Stromal cell of bone marrow (primary cell): ENCODE measurements around the gene C9orf50.
A peak's percentile ranks its signal among the peaks of the same experiment; 100 is the strongest.
"Not testable (repeated sequence)": the region's sequence is repeated elsewhere in the genome, so short reads cannot be mapped to it uniquely, and the experiment has no call there.

Experiments
- DNase-seq: peaks from one replicate; pipeline ENCODE4 v3.0.0-alpha.2; 2012; ENCODE audit warnings: low read depth

The C9orf50 gene, protein sequence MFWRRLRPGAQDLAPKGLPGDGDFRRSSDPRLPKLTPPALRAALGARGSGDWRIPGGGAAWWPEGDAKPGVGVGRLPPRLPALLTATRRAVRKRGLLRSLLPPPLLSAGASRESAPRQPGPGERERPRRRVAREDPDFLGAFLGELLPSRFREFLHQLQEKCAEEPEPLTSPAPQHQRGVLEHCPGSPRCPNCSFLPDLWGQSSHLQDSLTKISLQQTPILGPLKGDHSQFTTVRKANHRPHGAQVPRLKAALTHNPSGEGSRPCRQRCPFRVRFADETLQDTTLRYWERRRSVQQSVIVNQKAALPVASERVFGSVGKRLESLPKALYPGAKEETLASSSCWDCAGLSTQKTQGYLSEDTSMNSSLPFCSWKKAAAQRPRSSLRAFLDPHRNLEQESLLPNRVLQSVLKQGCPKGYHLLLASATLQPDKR

DNA sequence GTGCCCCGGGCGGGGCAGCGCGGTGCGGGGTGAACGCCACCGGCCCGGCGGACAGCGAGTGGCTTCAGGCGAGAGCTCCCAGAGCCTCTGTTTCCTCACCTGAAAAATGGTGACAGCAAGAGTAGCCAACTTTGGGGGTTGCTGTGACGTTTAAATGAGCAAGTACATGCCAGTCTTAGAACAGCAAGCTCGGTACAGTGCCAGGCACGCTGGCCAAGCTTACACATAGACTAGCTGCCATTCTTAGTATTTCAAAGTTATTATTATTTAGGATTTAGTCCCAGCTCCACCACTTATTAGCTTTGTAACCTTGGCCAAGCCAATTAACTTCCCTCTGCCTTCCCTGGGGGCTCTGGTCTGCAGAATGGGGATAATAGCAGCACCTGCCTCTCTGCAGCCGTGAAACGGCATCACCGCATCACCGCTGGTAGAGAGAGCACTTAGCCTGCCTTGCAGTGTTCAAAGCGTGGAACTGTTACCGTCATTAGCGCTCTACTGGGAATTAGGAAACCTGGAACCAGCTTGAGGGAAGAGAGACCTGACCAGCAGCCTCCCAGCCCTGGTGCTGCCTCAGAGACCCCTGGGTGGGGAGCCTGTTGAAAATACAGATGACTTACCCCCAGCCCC lies at the start of gene C9orf50:
C9orf50 (minus strand) TSS at position 433 of the 627 bp plus-strand sequence. CDS start 527 bp downstream, outside the sequence.
- DNase-seq, result no peak

DNA sequence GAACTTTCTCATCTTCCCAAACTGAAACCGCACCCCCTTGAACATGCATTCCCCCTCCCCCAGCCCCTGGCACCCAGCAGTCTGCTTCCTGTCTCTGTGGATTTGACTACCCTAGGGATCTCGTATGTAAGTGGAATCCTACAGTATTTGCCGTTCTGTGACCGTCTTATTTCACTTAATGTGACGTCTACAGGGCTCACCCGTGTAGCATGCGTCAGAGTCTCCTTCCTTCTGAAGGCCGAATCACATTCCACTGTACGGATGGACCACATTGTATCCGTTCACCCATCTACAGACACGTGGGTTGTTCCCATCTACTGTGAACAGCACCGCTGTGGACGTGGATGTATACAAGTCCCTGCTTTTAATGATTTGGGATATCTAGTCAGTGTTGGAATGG lies 49.0 kb upstream of the C9orf50 start:
- DNase-seq, result no peak

DNA sequence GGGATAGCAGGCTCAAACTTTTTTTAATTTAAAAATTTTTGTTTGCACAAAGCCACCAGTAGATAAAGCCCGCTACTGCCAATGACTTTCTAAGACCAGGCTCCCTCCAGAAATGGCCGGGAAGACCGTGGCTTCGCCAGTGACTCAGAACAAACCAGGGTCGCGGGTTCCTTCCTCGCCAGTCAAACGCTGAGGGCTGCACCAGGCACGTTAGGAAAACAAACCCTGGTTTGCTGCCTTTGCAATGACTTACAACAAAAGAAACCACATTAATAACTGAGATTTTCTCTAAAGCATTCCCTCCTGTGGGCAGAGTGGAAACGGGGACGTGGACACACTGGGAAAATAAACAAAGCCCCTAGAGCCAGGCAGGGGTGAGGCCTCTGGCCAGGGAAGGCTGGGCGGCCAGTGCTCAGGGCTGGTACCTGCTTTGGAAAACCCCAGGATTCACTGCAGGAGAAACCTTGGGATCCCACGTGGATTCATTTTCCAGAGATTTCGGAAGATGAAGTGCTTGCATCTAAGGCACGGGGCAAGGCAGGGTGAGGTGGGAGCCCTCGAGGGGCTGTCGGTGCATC lies 48.3 kb upstream of the C9orf50 start:
- DNase-seq, result peak; percentile 70

DNA sequence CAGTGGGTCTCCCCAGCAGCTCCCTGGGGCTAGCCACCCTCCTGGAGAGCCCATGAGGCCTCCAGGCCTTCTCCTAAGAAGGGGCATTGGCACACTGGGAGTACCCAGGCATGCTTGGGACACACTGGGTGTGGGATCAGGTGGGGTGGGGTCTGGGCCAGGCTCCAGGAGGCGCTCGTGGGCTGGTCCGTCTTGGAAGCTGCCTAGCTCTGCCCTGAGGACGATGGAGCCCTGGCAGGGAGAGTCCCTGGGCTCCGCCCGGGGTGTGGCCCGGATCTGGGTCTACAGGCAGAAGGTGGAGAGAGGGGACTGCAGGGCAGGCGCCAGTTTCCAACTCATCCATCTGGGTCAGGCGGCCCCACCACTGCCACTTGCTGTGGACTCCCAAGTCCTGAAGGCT lies 46.9 kb upstream of the C9orf50 start:
- DNase-seq, result no peak

DNA sequence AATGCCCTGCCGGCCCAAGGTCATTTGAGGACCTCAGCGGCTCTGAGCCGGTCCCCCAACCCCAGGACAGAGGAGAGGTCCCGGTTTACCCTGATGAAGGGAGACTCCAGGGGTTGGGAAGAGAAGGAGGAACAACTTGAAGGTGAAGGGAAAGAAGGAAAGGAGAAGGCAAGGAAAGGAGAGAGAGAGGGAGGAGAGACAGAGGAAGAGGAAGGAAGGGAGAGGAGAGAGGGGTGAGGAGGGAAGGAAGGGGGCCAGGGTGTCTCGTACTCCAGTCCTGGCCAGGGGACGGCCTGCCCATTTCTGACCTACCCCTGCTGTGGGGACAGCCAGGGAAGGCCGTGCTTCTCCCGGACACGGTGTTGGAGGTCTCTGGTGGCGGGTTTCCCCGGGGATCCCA lies 46.5 kb upstream of the C9orf50 start:
- DNase-seq, result no peak

DNA sequence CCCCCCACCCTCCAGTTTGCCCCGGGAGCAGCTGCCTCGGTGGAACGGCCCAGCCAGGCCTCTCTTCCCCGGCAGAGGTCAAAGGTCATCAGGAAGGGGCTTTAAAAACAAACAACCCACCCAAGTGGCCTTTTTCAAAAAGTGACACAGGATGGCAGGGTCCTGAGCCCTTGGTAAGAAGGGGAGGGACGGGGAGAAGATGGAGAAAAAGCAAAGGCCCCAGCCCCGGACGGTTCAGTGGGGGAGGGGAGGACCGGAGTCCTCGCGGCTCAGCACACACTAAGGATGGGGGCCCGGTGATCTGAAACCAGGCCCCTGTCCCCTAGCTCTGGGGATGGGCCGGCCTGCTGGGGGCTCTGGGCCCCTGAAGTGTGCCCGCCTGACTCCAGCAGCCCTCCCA lies 45.7 kb upstream of the C9orf50 start:
- no peak for DNase-seq

DNA sequence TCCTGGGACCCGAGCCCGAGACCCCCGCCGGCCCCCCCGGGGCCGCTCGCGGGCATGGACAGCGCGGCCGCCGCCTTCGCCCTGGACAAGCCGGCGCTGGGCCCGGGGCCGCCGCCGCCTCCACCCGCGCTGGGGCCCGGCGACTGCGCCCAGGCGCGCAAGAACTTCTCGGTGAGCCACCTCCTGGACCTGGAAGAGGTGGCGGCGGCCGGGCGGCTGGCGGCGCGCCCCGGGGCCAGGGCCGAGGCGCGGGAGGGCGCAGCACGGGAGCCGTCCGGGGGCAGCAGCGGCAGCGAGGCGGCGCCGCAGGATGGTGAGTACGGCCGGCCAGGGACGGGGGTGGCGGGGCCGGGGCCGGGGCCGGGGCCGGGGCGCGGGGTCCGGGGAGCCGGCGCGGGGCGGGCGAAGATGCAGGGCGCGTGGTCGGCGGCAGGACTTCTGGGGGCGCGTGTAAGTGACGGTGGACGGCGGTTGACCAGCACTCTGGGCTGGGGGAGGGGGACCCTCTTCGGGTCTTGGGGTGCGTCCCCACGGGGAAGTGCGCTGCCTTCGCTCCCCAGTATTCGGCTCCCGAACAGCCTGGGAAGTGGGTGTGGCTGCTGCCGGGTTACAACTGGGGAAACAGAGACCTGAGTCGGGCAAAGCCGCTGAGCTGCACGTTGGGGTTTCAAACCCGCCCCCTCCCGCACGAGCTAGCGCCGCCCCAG lies 45.1 kb upstream of the C9orf50 start:
- no peak for DNase-seq

DNA sequence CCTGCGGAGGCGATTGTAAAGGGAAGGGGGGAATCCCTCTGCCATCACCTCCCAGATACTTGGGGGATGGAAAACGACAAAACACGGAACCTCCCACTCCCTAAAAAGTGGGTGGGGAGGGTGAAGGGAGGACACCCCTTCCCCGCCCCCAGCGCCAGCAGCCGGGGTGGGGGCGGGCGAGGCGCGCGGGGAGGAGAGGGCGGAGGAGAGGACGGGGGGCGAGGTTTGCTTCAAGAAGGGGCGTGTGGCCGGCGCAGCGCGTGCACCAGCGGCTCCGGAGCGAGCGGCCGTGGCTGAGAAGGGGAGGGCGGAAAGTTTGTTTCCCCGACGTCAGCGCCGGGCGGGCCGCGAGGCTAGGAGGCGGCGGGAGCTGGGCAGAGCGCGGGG lies 44.5 kb upstream of the C9orf50 start, which contains the start of gene PRRX2:
PRRX2 (plus strand) TSS at position 259 of the 387 bp plus-strand sequence. CDS start 221 bp downstream, outside the sequence.
- peak; percentile 56 for DNase-seq

DNA sequence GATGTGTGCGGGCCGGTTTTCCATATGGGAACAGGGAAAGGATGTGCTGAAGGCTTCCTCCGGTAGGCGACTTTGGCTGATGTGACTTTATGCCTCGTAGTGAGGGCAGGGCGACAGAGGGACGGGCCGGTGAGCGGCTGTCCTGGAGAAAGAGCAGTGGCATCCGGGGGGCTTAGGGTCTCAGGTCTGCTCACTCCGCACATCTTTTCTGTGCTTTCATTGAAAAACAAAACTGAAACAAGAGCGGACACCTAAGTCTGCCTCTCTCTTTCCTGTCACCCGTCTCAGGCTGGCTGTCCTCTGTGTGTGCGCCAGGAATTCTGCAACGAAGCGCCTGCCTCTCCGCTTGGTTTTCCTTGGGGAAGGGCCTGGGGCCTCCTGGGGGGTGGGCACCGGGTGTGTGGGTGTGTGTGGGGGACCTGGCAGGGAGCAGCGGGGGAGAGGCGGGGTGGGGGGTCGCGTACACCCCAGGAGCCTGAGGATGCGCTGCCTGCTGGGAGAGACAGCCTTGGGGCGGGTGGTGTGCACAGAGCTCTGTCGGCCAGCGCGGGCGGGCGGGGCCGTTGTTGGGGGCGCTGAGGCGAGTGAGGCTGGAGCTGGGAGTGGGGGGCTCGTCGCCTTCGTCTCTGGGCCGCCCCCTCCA lies 44.0 kb upstream of the C9orf50 start:
- no peak for DNase-seq

DNA sequence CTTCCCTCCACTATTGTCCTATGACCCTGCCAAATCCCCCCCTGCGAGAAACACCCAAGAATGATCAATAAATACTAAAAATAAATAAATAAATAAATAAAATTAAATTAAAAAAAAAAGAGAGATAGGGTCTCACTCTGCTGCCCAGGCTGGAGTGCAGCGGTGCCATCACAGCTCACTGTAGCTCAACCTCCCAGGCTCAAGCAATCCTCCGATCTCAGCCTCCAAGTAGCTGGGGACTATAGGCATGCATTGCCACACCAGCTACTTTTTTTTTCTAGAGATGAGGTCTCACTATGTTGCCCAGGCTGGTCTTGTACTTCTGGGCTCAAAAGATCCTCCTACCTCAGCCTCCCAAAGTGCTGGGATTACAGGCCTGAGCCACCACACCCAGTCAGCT lies 41.3 kb upstream of the C9orf50 start:
- not testable (repeated sequence) for DNase-seq

DNA sequence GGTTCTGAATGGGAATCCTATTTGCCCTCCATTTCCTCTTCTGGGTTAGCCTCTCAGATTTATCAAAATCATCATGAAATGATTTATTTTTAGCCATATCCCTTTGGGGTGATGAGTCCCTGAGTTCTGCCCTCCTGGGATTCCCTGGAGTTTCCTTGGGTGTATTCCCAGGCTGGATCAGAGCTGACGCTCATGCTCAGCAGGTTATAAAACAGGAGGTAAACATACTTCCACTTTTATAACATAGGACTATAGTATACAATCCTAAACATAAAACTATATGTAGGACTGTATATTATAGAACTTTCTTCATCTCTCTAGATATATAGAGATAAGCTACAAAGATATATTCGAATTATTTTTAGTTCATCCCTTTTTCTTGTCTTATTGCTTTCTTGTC lies 40.1 kb upstream of the C9orf50 start:
- DNase-seq, result no peak

DNA sequence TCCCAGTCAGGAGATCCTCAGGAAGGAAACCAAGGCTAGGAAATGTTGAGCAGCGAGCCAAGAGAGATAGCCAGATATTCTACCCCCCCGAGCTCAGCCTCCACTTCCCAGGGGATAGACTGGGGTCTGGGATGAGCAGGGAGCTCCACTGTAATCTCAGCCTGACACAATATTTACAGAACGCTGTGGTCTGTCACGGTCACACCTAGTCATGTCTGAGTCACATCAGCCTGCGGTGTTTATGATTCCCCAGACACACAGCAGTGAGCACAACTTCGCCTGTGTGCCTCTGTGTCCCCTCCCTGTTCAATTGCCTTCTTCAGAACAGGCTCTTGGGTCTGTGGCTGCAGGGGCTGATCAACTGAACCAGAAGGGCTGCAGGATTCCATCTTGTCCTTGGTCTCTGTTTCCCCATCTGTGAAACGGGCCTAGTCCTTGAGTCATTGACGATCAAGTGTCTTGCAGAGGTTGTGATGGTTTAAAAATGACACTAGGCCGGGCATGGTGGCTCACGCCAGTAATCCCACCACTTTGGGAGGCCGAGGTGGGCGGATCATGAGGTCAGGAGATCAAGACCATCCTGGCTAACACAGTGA lies 36.0 kb upstream of the C9orf50 start:
- DNase-seq, result peak; percentile 38

DNA sequence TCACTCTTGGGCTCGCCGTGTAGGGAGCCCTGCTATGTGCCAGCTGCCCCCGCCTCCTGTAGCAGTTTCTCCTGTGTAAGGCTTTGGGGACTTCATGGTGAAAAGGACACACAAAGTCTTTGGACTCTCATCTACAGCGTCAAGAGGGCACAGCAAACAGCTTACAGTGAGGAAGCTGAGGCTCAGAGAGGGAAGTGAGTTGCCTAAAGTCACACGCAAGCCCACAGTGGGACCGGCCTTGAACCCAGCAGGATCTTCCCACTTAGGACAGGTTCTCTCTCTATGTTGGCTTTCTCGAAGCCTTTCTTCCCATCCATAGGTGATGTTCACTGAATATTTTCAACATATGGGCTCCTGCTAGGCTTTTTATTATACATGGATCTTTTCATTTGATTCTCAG lies 34.8 kb upstream of the C9orf50 start:
- DNase-seq, result no peak

DNA sequence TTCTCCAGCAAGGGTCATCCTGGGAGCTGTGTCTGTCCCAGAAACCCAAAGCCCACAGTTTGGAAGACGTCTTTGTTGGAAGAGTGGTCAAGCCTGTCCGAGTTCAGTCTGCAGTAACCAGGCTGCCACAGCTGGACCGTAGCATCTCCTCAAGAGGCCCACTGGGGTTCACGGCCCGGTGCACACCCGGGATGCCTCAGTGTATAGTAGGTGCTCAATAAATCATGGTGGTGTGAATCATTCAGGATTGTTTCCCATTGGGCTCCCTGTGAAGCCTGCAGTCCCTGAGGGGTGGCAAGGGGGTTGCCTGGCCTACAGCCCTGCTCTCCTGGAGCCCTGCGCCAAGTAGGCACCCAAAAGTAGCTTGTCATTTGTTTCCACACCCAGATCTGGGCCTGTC lies 34.3 kb upstream of the C9orf50 start:
- DNase-seq, result no peak

DNA sequence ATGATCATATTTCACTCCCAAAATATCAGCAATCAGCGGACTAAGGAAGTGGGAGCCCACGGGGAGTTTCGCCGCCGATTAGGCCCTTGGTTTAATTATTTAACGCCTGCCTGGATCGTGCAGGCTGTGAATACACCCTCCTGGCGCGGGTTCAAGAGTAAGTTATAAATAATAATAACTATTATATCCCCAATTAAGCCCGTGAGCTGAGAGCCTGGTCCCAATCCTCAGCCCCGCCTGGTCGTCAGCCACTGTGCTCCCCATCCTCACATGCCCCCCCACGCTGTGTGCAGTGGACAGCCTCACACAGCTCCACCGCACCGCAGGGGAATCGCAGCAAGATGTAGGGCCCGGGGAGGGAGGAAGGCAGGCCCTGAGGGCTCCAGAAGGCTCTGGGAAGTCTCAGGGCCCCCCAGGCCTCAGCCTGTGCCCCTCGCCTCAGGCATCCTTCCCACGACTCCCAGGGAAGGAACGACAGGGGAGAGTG lies 33.7 kb upstream of the C9orf50 start:
- DNase-seq, result no peak

DNA sequence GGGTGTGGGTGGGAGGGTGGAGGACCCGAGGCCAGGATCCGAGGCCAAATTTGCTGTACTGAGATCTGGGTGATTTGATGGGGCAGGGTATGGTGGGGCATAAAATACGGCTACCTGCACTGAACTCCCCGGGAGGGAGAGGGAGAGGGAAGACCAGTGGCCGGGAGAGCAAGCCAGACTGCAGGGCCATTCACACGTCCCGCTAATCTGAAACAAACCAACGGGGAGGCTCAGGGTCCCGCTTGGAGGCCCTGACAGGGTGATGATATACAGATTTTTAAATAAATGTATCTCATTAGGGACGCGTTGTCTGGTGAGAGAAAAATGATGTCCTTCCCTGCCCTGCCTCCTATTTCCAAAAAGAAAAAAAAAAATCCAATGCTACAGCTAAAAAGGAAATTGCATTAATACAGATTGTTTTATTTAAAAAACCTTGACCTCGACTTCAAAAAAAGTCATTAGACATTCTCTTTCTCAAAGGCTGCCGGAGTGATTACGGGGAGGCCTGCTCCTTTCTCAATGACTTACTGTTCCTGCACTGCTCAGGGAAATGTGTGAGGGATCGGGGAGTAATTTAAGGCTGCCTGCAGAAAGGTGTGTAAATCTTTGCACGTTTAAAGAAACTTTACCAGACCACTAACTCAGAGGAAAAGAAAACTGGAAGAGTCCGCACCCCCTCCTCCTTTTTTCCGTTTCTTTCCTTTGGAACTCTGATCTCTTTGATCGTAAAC lies 33.1 kb upstream of the C9orf50 start:
- DNase-seq, result no peak

DNA sequence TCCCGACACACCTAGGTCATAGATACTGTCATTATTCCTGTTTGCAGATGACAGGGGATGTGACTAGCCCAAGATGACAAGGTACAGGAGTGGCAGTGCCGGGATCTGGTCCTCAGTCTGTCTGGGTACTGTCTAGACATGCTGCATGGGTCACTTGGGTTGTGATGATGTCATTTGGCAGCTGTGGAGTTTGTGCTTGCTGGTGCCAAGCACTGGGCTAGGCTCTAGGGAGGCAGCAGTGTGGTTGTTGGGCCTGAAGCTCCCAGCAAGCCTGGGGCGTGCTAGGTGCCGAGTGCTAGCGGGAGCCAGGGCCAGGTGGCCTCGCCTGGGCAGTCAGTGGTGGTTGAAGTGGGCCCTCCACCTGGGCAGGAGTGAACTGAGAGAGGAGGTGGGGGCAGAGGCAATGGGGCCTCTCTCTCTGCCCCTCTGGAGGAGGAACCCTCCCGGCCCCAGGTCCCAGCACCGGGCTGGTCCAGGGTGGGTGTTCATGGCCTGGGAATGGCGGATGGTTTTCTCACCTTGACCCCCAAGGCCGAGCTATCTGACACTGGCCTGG lies 29.9 kb upstream of the C9orf50 start:
- DNase-seq, result no peak

DNA sequence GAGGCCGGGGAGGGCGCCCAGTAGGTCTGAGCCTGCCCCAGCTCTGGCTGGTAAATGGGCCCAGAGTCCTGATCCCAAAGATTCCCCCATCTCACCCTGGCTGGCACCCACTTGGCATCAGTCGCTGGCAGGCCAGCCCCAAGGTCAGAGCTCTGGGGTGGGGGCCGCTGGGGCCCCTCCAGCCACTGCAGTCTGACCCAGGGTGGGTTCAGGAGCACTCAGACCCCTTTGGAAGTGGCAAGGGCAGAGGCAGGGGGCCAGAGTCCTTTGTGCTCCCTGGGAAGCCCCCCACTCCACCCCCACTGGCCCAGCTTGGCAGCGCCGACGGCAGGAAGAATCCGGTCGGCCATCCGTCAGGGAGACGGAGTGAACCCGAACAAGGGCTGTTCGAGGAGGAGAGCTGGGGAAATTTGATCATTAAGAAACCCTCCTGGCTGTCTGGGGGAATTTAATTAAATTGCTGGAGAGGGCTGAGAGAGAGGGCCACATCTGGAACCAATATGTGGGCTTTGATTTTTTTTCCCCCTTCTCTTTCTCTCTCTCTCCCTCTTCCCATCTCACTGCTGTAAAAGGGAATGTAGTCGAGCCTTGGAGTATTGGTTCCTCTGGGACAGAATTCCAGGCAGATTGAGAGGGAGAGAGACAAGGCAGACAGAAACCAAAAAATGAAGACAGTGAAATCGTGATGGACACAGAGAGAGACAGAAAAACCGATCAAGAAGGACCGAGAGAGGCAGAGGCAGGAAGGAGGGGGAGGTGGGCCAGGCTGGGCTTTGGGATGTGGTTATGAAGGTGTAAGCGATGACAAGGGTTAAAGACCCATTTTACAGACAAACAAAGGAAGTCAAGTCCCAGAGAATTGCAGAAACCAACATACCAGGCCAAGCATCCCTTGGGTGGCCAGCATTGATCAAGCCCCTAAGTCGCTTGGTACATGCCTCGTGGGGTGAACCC lies 29.1 kb upstream of the C9orf50 start:
- DNase-seq, result no peak

DNA sequence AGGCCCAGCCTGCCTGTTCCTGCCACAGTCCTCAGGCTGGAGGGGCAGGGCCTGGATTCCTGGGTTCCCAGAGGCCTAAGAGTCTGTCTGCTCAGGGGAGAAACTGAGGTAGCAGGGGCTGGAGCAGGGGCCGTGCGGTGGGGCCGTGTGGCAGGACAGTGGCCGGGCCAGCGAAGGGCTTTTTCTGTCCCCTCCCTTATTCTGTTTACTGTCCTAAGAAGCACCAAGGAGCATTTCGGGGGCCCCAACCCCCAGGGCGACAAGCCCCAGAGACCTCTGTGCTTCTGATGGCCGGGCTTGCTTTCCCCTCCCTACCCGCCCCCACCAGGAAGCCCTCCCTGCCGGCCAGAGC lies 27.8 kb upstream of the C9orf50 start:
- no peak for DNase-seq
